MM.1S (cell line): ENCODE data around the gene HYDIN.

Experiments used
- DNase-seq: peaks from one replicate; pipeline ENCODE4 v3.0.0-alpha.2; 2015
- H2AFZ ChIP-seq: fragments of 300-600 bp; sonication (generic); 2 replicates; pipeline ENCODE4 v1.6.0; 2016; ENCODE audit warnings: antibody characterized with exemption, low read length
- H3F3A ChIP-seq: fragments of 300-600 bp; sonication (generic); 2 replicates; pipeline ENCODE4 v1.6.1; 2016; ENCODE audit warnings: mild to moderate bottlenecking, antibody characterized with exemption, low read length, moderate library complexity, mixed read lengths; ENCODE audit not compliant: insufficient read depth
- H3K27ac ChIP-seq: fragments of 300-600 bp; sonication (generic); 2 replicates; pipeline ENCODE4 v1.5.1; 2016; ENCODE audit warnings: mild to moderate bottlenecking, low read length
- H3K27me3 ChIP-seq: fragments of 300-600 bp; sonication (generic); replicated peaks from 2 replicates; pipeline ENCODE4 v1.6.0; 2016; ENCODE audit warnings: low read length; ENCODE audit not compliant: insufficient read depth
- H3K36me3 ChIP-seq: fragments of 300-600 bp; sonication (generic); replicated peaks from 2 replicates; pipeline ENCODE4 v1.6.1; 2016; ENCODE audit warnings: mild to moderate bottlenecking, low read length, mixed read lengths; ENCODE audit not compliant: insufficient read depth
- H3K4me1 ChIP-seq: fragments of 300-600 bp; sonication (generic); 2 replicates; pipeline ENCODE4 v1.6.1; 2016; ENCODE audit warnings: low read length, mixed read lengths
- H3K4me2 ChIP-seq: fragments of 300-600 bp; sonication (generic); 2 replicates; pipeline ENCODE4 v1.6.0; 2016; ENCODE audit warnings: low read depth, low read length
- H3K4me3 ChIP-seq: fragments of 300-600 bp; sonication (generic); 2 replicates; pipeline ENCODE4 v1.5.1; 2016; ENCODE audit warnings: low read length, mixed read lengths
- H3K79me2 ChIP-seq: fragments of 300-600 bp; sonication (generic); 2 replicates; pipeline ENCODE4 v1.6.1; 2016; ENCODE audit warnings: mixed run types, low read length, mixed read lengths
- H3K9ac ChIP-seq: fragments of 300-600 bp; sonication (generic); 2 replicates; pipeline ENCODE4 v1.6.1; 2016; ENCODE audit warnings: low read length, mixed read lengths
- H3K9me2 ChIP-seq: fragments of 300-600 bp; sonication (generic); replicated peaks from 2 replicates; pipeline ENCODE4 v1.6.1; 2016; ENCODE audit warnings: mild to moderate bottlenecking, low read length, mixed read lengths; ENCODE audit not compliant: insufficient read depth
- H3K9me3 ChIP-seq: fragments of 300-600 bp; sonication (generic); replicated peaks from 2 replicates; pipeline ENCODE4 v1.6.1; 2016; ENCODE audit warnings: mild to moderate bottlenecking, low read length, mixed read lengths; ENCODE audit not compliant: insufficient read depth
- H4K20me1 ChIP-seq: fragments of 300-600 bp; sonication (generic); 2 replicates; pipeline ENCODE4 v1.6.1; 2016; ENCODE audit warnings: mild to moderate bottlenecking, low read length, moderate library complexity, mixed read lengths; ENCODE audit not compliant: insufficient read depth
- CTCF ChIP-seq: fragments of 300-600 bp; sonication (generic); IDR thresholded peaks from 2 replicates; pipeline ENCODE4 v1.5.1; 2016; ENCODE audit warnings: antibody characterized with exemption, low read length, mixed read lengths
- EZH2 ChIP-seq: fragments of 300-600 bp; sonication (generic); optimal IDR thresholded peaks from 2 replicates; pipeline ENCODE3; 2017; ENCODE audit warnings: low read depth, mild to moderate bottlenecking, antibody characterized with exemption, low read length, mixed read lengths
- EZH2phosphoT487 ChIP-seq: fragments of 300-600 bp; sonication (generic); IDR thresholded peaks from 2 replicates; pipeline ENCODE4 v1.6.1; 2018; ENCODE audit warnings: antibody characterized with exemption, low read length

The HYDIN gene

DNA sequence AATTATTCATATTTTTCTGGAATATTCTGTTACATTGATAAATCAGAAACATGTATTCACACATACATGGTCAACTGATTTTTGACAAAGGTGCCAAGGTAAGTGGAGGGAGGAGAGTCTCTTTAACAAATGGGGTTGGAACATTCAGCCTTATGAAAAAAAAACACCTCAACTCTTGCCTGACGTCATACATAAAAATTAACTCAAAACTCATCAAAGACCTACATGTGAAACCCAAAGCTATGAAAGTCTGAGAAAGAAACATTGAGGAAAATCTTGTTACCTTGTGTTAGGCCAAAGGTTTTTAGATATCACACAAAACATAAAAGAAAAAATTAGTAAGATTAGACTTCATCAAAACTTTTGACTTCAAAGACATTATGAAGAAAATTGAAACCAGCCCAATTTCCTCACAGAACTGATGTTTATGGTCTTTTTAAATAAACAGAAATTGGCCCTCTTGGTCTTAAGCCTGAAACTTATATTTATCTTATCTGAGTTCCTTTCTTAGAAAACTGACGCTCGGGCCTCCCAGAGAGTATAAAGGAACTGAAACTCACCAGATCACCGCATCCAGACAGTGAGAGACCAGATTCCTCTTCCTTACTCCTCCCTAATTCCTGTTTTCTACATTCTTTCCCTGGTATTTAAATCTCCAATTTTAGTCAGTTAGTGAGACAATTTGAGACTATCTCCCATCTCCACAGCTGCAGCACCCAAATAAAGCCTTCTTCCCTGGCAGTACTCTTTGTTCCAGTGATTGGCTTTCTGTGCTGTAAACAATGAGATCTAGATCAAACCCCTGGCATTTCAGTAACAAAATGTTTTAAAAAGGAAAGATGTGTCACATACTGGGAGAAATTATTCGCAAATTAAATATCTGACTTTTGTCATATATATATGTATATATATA lies 4.0 kb downstream of the HYDIN start:
- Histone ChIP-seq H3K9ac (no peak overlapping the region), H2AFZ (no peak overlapping the region), H3K4me2 (no peak overlapping the region), H3K9me3 (no peaks in the 10 kb centered on the region), H3K9me2 (no peaks in the 10 kb centered on the region), H3K4me1 (peaks cover 7% of the 10 kb centered on the region; the same call in 1 of the 2 replicates), H3K27me3 (no peaks in the 10 kb centered on the region), H3K4me3 (no peak overlapping the region), H4K20me1 (no peaks in the 10 kb centered on the region), H3K27ac (no peak overlapping the region), H3K79me2 (no peaks in the 10 kb centered on the region), H3K36me3 (no peaks in the 10 kb centered on the region), H3F3A (no peaks in the 10 kb centered on the region; the same call in 1 of the 2 replicates)
- TF ChIP-seq CTCF (no peak), EZH2phosphoT487 (no peak), EZH2 (no peak)
- no peak for DNase-seq

DNA sequence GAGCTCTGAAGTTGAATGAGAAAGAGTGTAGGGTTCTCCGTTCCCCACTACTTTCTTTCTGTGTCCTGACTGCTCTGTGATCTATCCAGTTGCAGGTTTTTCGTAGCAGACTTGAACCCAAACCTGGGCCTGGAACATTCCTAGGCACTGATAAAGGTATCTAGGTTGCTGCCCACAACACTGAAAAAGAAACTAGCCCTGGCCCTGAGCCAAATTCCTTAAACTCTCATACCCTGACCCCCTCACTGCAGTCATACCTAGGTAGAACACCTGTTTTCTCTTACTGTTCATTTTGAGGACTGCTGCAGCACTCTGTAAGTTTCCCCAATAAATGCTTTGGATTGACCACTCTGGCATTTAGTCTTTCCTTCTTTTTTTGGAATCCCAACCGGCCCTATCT lies 5.4 kb downstream of the HYDIN start:
- peak overlapping the region; percentile 53; the same call in 1 of the 2 replicates for H3K27ac ChIP-seq
- no peaks in the 10 kb centered on the region; the same call in 1 of the 2 replicates for H3F3A ChIP-seq
- no peak overlapping the region for H3K9ac ChIP-seq
- no peak overlapping the region for H3K4me3 ChIP-seq
- no peaks in the 10 kb centered on the region for H4K20me1 ChIP-seq
- no peak overlapping the region for H2AFZ ChIP-seq
- peak; percentile 61 for DNase-seq
- H3K36me3 ChIP-seq, result no peaks in the 10 kb centered on the region
- TF ChIP-seq CTCF, result no peak
- TF ChIP-seq EZH2phosphoT487, result no peak
- no peak for TF ChIP-seq EZH2
- no peaks in the 10 kb centered on the region for H3K27me3 ChIP-seq
- H3K9me2 ChIP-seq, result no peaks in the 10 kb centered on the region
- H3K9me3 ChIP-seq, result no peaks in the 10 kb centered on the region
- H3K79me2 ChIP-seq, result no peaks in the 10 kb centered on the region
- no peak overlapping the region for H3K4me2 ChIP-seq
- peaks cover 7% of the 10 kb centered on the region; the same call in 1 of the 2 replicates for H3K4me1 ChIP-seq

GRCh38 chr16:71218306-71218963 lies 12.1 kb downstream of the HYDIN start:
- TF ChIP-seq CTCF (no peak), EZH2 (no peak), EZH2phosphoT487 (no peak)
- H3K4me2 ChIP-seq, result no peak overlapping the region
- no peak overlapping the region for H3K4me3 ChIP-seq
- no peaks in the 10 kb centered on the region for H4K20me1 ChIP-seq
- H2AFZ ChIP-seq, result no peak overlapping the region
- H3K79me2 ChIP-seq, result no peaks in the 10 kb centered on the region
- H3K4me1 ChIP-seq, result no peaks in the 10 kb centered on the region
- no peak overlapping the region for H3K9ac ChIP-seq
- H3F3A ChIP-seq, result no peaks in the 10 kb centered on the region
- no peaks in the 10 kb centered on the region for H3K9me2 ChIP-seq
- DNase-seq, result no peak
- H3K36me3 ChIP-seq, result no peaks in the 10 kb centered on the region
- H3K27me3 ChIP-seq, result no peaks in the 10 kb centered on the region
- H3K9me3 ChIP-seq, result no peaks in the 10 kb centered on the region
- H3K27ac ChIP-seq, result no peak overlapping the region
